ENCODE results near the gene CFAP141. TPM values are rescaled to one million over a fixed set of nuclear protein-coding genes. Genes with fewer than 3 reads are reported as not detected.

Gene CFAP141
- polyA plus RNA-seq, 3 donors, result not detected

GRCh38 chr1:154176337-154176736 lies 29.8 kb downstream of the CFAP141 start:
- peak in 1 of 3 donors; percentile 24 for DNase-seq
- no peak for TF ChIP-seq CTCF (IDR thresholded peaks at IDR 0.05)
- no peaks in the 10 kb centered on the region for H3K9me3 ChIP-seq (replicated peaks in 1 of 2; ENCODE audit: control insufficient read depth in 1 of 2, insufficient read depth in 1 of 2, low read length in 2 of 2)
- Mint-ChIP-seq H3K36me3 (peaks cover 47 to 78% of the 10 kb centered on the region in 2 donors), H3K27ac (peak overlapping the region; percentile 43 to 100 (median 84)), H3K27me3 (ENCODE audit: low read depth in 3 of 3) (peaks cover 0 to 1% (median 0%) of the 10 kb centered on the region in 3 donors), H3K4me3 (peak overlapping the region; percentile 50 to 54), H3K9me3 (no peaks in the 10 kb centered on the region), H3K4me1 (peaks cover 59% of the 10 kb centered on the region)
- no peaks in the 10 kb centered on the region for H3K27me3 ChIP-seq (ENCODE audit: control insufficient read depth in 2 of 2, insufficient read depth in 2 of 2, low read length in 2 of 2)
- peak overlapping the region; percentile 82 for H3K4me2 ChIP-seq (replicated peaks; ENCODE audit: extremely low read depth, low read length, poor library complexity, severe bottlenecking)
- no CpG with 5 or more reads among the region's 2 CpGs for WGBS (ENCODE audit: insufficient coverage)
- H4K20me1 ChIP-seq (ENCODE audit: insufficient read depth, low read length), result peaks cover 100% of the 10 kb centered on the region
- peak overlapping the region; percentile 36 to 83 for H3K27ac ChIP-seq (ENCODE audit: low read depth in 1 of 2, low read length in 2 of 2)
- no peak overlapping the region for H2AFZ ChIP-seq (ENCODE audit: insufficient read depth, low read depth, low read length, poor library complexity, severe bottlenecking)
- peaks cover 42 to 52% of the 10 kb centered on the region in 2 donors for H3K36me3 ChIP-seq (replicated peaks in 1 of 2; ENCODE audit: control insufficient read depth in 1 of 2, insufficient read depth in 2 of 2, low read length in 2 of 2)
- peak overlapping the region in 2 of 3 experiments; percentile 5 to 98 for H3K4me3 ChIP-seq (replicated peaks in 1 of 3; ENCODE audit: low read depth in 2 of 3, low read length in 3 of 3)
- intact Hi-C loops (cut with micrococcal nuclease), result no loop called here
- peaks cover 58 to 59% of the 10 kb centered on the region in 2 donors for H3K4me1 ChIP-seq (ENCODE audit: control insufficient read depth in 1 of 2, insufficient read depth in 2 of 2, low read length in 2 of 2)
- peaks cover 100% of the 10 kb centered on the region for H3K79me2 ChIP-seq (ENCODE audit: insufficient read depth, low read length)
- no peak overlapping the region for H3K9ac ChIP-seq (ENCODE audit: insufficient read depth, low read length, poor library complexity, severe bottlenecking)

GRCh38 chr1:154174654-154175053 lies 31.5 kb downstream of the CFAP141 start:
- Histone ChIP-seq H3K36me3 (replicated peaks in 1 of 2; ENCODE audit: control insufficient read depth in 1 of 2, insufficient read depth in 2 of 2, low read length in 2 of 2) (peaks cover 58 to 69% of the 10 kb centered on the region in 2 donors), H3K79me2 (ENCODE audit: insufficient read depth, low read length) (peaks cover 100% of the 10 kb centered on the region), H3K9ac (ENCODE audit: insufficient read depth, low read length, poor library complexity, severe bottlenecking) (no peak overlapping the region), H4K20me1 (ENCODE audit: insufficient read depth, low read length) (peaks cover 100% of the 10 kb centered on the region), H3K27ac (ENCODE audit: low read depth in 1 of 2, low read length in 2 of 2) (no peak overlapping the region), H2AFZ (ENCODE audit: insufficient read depth, low read depth, low read length, poor library complexity, severe bottlenecking) (no peak overlapping the region), H3K4me1 (ENCODE audit: control insufficient read depth in 1 of 2, insufficient read depth in 2 of 2, low read length in 2 of 2) (peaks cover 43 to 44% of the 10 kb centered on the region in 2 donors), H3K9me3 (replicated peaks in 1 of 2; ENCODE audit: control insufficient read depth in 1 of 2, insufficient read depth in 1 of 2, low read length in 2 of 2) (no peaks in the 10 kb centered on the region), H3K4me2 (replicated peaks; ENCODE audit: extremely low read depth, low read length, poor library complexity, severe bottlenecking) (no peak overlapping the region), H3K27me3 (ENCODE audit: control insufficient read depth in 2 of 2, insufficient read depth in 2 of 2, low read length in 2 of 2) (no peaks in the 10 kb centered on the region), H3K4me3 (replicated peaks in 1 of 3; ENCODE audit: low read depth in 2 of 3, low read length in 3 of 3) (no peak overlapping the region)
- intact Hi-C loops (cut with micrococcal nuclease), result no loop called here
- H3K4me1 Mint-ChIP-seq, result peaks cover 47% of the 10 kb centered on the region
- H3K4me3 Mint-ChIP-seq, result no peak overlapping the region
- 93% methylated on average over 3 of the region's 4 CpGs for WGBS (ENCODE audit: insufficient coverage)
- H3K27me3 Mint-ChIP-seq (ENCODE audit: low read depth in 3 of 3), result peaks cover 0 to 1% (median 0%) of the 10 kb centered on the region in 3 donors
- H3K36me3 Mint-ChIP-seq, result peaks cover 61 to 86% of the 10 kb centered on the region in 2 donors
- H3K9me3 Mint-ChIP-seq, result no peaks in the 10 kb centered on the region
- no peak overlapping the region for H3K27ac Mint-ChIP-seq
- TF ChIP-seq CTCF (IDR thresholded peaks at IDR 0.05), result no peak
- DNase-seq, result no peak

Measured in CD14-positive monocyte (primary cell).